Measurements from ENCODE around the gene LRMDA. TPM values are rescaled to one million over a fixed set of nuclear protein-coding genes. Genes with fewer than 3 reads are reported as not detected.

The LRMDA gene
- total RNA-seq, 1 donor from 2014 or later: 19.4 TPM

DNA sequence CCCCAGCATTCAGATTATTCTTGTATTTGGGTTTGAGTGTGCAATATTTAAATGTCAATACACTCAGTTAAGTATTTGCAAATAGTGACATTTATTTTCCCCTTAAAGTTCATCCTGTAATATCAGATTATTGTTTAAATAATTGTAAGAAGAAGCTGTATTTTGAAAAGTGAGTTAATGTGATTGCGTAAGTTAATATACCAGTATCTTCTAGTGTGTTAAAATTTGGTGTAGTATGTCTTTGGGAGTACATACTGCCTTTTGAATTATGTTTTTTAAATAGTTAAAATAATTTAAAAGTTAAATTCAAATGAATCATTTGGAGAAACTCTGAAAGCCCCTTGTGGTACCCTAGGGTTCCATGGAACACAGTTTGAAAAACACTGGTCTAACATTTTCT is 28.6 kb downstream of the LRMDA start:
- peaks cover 31% of the 10 kb centered on the region for H3K4me1 Mint-ChIP-seq (ENCODE audit: unreplicated experiment)
- DNase-seq (ENCODE audit: low spot score): no peak
- no peak overlapping the region for H3K4me3 Mint-ChIP-seq (ENCODE audit: unreplicated experiment)
- peaks cover 4% of the 10 kb centered on the region for H3K36me3 Mint-ChIP-seq (ENCODE audit: low read depth, unreplicated experiment)
- no peak for TF ChIP-seq CTCF (IDR thresholded peaks at IDR 0.05; ENCODE audit: unreplicated experiment)
- peaks cover 2% of the 10 kb centered on the region for H3K27me3 Mint-ChIP-seq (ENCODE audit: unreplicated experiment)
- H3K9me3 Mint-ChIP-seq (ENCODE audit: unreplicated experiment): no peaks in the 10 kb centered on the region
- no peak overlapping the region for H3K27ac Mint-ChIP-seq (ENCODE audit: unreplicated experiment)

DNA sequence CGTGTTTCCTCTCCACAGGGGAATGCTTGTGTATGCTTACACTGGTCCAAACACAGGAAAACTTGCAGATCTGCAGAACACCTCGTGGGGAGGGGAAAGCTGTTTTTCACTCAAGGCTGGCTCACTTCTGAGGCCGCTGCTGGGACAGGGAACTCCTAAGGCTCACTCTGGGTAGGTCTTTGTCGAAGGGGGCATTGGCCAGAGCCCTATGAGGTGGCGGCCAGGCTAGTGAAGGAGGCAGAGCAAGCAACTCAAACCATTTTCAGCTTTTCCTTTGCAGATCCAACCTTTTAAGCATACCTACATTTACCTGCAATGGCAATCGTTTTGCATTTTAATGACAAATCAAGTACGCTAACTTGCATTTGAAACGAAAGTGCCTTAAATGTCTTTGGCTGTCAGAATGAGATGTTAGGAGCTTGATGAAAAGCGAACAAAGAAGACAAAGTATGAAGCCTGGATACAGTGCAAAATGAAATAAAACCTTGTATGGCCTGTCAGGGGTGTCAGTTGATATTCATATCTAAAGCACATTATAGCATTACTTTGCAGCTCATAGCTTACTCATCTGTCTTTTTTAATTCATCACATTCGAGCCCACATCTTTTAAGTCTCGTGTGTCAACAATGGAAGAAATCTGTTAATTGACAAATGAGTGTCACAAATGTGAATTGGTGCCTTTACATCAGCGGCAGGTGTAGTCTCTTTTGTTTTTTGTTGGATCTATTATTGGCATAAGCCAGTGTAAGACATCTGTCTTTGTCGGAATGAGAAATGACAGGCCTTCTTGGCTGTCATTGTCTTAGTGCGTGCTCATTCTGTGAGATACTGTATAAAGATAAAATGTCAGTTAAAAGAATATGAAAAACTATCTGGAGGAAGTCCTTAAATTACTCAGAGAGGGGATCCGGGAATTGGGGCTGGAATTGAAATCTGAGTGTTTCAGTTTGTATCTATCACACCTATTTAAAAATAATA is 30.5 kb downstream of the LRMDA start:
- Mint-ChIP-seq H3K4me3 (ENCODE audit: unreplicated experiment) (no peak overlapping the region), H3K36me3 (ENCODE audit: low read depth, unreplicated experiment) (no peaks in the 10 kb centered on the region), H3K4me1 (ENCODE audit: unreplicated experiment) (peaks cover 43% of the 10 kb centered on the region), H3K27me3 (ENCODE audit: unreplicated experiment) (peaks cover 5% of the 10 kb centered on the region), H3K27ac (ENCODE audit: unreplicated experiment) (no peak overlapping the region), H3K9me3 (ENCODE audit: unreplicated experiment) (no peaks in the 10 kb centered on the region)
- TF ChIP-seq CTCF (IDR thresholded peaks at IDR 0.05; ENCODE audit: unreplicated experiment): no peak
- no peak for DNase-seq (ENCODE audit: low spot score)

DNA sequence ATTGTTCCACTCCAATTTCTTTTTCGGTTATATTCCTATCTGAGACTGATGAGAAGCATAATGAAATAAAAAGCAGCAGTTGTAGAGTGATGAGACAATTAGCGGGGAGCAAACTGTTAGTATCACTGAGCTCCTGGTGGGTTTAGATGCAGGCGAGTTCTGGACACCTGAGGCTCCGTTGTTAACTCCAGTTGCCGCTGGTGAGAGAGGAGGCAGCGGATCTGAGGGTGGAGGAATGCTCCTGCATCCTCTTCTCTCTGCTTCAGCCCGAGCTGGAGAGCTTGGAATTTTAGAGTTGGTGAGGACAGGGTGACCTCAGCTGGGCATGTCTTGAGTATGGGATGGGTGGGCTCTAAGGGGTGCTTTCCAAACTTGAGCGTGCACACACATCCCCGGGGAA is 31.4 kb downstream of the LRMDA start:
- Mint-ChIP-seq H3K4me1 (ENCODE audit: unreplicated experiment) (peaks cover 36% of the 10 kb centered on the region), H3K9me3 (ENCODE audit: unreplicated experiment) (no peaks in the 10 kb centered on the region), H3K27ac (ENCODE audit: unreplicated experiment) (no peak overlapping the region), H3K27me3 (ENCODE audit: unreplicated experiment) (peaks cover 5% of the 10 kb centered on the region), H3K4me3 (ENCODE audit: unreplicated experiment) (no peak overlapping the region), H3K36me3 (ENCODE audit: low read depth, unreplicated experiment) (no peaks in the 10 kb centered on the region)
- no peak for DNase-seq (ENCODE audit: low spot score)
- no peak for TF ChIP-seq CTCF (IDR thresholded peaks at IDR 0.05; ENCODE audit: unreplicated experiment)

- Mint-ChIP-seq H3K36me3 (ENCODE audit: low read depth, unreplicated experiment) (no peaks in the 10 kb centered on the region), H3K27ac (ENCODE audit: unreplicated experiment) (peak overlapping the region; percentile 89), H3K4me3 (ENCODE audit: unreplicated experiment) (peak overlapping the region; percentile 8), H3K27me3 (ENCODE audit: unreplicated experiment) (peaks cover 5% of the 10 kb centered on the region), H3K9me3 (ENCODE audit: unreplicated experiment) (no peaks in the 10 kb centered on the region), H3K4me1 (ENCODE audit: unreplicated experiment) (peaks cover 45% of the 10 kb centered on the region)
- DNase-seq (ENCODE audit: low spot score): no peak
- TF ChIP-seq CTCF (IDR thresholded peaks at IDR 0.05; ENCODE audit: unreplicated experiment): no peak
Measured at GRCh38 chr10:75464478-75465449, 33.3 kb downstream of the LRMDA start.
